Fibroblast of skin of abdomen (primary cell): Measurements from ENCODE around the gene CD82.

ENCODE experiments used
- DNase-seq: peaks from one replicate; pipeline ENCODE4 v3.0.0-alpha.2; 2013

Gene CD82

DNA sequence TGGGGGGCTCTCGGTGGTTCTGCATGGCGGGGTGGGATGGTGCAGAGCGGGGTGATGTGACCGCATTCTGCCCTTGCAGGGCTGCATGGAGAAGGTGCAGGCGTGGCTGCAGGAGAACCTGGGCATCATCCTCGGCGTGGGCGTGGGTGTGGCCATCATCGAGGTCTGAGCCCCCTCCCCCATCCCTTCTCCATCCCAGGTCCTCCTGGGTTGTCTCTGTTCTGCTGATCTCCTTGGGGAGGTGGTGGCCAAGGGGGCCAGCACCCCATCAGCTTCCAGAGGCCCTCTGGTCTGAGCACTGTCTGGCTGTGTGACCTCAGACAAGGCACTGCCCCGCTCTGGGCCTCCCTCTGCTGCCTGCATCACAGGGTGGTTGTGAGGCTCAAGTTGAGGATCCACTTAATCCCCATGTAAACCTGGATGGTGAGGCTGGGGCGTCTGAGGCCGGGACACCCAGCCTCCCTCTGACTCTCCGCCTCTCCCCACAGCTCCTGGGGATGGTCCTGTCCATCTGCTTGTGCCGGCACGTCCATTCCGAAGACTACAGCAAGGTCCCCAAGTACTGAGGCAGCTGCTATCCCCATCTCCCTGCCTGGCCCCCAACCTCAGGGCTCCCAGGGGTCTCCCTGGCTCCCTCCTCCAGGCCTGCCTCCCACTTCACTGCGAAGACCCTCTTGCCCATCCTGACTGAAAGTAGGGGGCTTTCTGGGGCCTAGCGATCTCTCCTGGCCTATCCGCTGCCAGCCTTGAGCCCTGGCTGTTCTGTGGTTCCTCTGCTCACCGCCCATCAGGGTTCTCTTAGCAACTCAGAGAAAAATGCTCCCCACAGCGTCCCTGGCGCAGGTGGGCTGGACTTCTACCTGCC lies 53.3 kb downstream of the CD82 start:
- no peak for DNase-seq

GRCh38 chr11:44620328-44620725 lies 54.9 kb downstream of the CD82 start:
- no peak for DNase-seq

- peak; percentile 48 for DNase-seq
Observed at GRCh38 chr11:44621140-44621681, 55.7 kb downstream of the CD82 start.

- DNase-seq: no peak
Observed at GRCh38 chr11:44621784-44622183, 56.3 kb downstream of the CD82 start.

- no peak for DNase-seq
Observed at GRCh38 chr11:44622190-44622650, 56.8 kb downstream of the CD82 start.

GRCh38 chr11:44622721-44623258 lies 57.3 kb downstream of the CD82 start:
- DNase-seq: no peak

- DNase-seq: no peak
Observed at GRCh38 chr11:44623341-44623730, 57.9 kb downstream of the CD82 start.

- peak; percentile 22 for DNase-seq
Observed at GRCh38 chr11:44623731-44624491, 58.4 kb downstream of the CD82 start.

GRCh38 chr11:44624761-44625221 lies 59.3 kb downstream of the CD82 start:
- DNase-seq: no peak

GRCh38 chr11:44625759-44626523 lies 60.5 kb downstream of the CD82 start:
- no peak for DNase-seq

DNA sequence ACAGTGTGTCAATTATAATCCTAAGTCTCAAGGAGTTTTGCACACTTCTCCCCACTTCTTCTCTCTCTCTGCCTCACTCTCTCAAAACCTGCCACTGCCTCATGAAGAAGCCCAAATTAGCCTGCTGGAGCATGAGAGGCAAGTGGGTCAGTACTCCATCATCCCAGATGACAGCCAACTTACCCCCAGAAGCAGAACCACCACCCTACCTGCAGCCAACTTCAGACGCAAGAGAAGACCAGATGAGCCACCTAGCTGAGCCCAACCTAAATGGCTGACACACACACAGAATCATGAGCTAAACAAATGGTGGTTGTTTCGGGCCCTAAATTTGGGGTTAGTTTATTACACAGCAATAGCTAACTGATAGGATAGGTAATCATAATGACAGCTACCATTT lies 61.2 kb downstream of the CD82 start:
- no peak for DNase-seq

- no peak for DNase-seq
Observed at GRCh38 chr11:44627165-44627789, 61.8 kb downstream of the CD82 start.

GRCh38 chr11:44627911-44628729 lies 62.7 kb downstream of the CD82 start:
- peak; percentile 13 for DNase-seq

DNA sequence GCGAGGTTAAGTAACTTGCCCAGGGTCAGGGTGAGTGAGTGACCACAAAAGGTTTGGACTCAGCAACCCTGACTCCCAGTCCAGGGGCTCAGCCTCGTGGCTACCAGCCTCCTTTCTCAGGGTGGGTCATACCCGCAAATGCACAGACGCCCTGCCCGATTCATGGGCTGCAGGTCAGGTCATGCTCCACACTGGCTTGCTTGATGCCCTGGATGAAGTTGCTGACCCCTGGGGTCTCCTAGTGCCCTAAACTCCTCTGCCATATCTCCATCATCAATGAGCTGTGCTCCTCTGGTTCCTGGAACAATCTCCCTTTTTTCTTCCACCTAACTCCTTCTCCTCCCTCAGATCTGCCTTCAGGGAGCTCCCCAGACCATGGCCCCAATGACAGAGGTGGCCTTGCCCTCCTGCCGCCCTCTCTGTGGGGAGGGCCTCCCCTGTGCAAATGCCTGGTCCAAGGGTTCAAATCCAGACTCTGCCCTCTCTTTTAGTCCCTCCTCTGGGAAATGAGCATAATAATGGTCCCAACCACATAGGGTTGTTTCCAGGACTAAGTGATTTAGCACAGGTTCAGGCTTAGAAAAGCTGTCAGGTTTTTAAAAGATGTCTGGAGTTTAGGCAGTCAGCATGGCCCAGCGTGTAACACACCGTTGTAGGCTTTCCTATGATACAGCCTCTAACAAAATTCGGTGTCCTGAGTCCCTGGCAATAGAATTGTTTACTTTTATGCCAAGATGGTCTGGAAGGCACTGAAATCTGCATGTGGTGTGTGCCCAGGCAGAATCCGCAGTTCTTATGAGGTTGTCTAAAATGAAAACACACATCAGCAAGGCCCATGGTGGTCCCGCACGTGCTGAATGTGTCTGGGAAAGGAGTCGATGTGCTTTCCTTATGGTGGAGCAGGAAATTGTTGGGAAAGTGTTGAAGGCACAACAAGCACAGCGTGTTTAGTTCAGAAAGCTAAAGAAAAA lies 63.6 kb downstream of the CD82 start:
- DNase-seq: no peak

- DNase-seq: no peak
Observed at GRCh38 chr11:44629732-44630345, 64.4 kb downstream of the CD82 start.

- DNase-seq: no peak
Observed at GRCh38 chr11:44630511-44631210, 65.2 kb downstream of the CD82 start.

GRCh38 chr11:44631831-44632230 lies 66.4 kb downstream of the CD82 start:
- no peak for DNase-seq

GRCh38 chr11:44632466-44633123 lies 67.1 kb downstream of the CD82 start:
- peak; percentile 24 for DNase-seq
